Liver (tissue), 9 donors: ENCODE data around the gene HOXB9. TPM values are rescaled to one million over a fixed set of nuclear protein-coding genes. Genes with fewer than 3 reads are reported as not detected.

Experiments used
- DNase-seq: peaks from one replicate; pipeline ENCODE4 v3.0.0-alpha.2; 2017; ENCODE audit warnings: low spot score
- H3K27ac ChIP-seq, 2 donors: one replicate each; pipeline ENCODE4 v1.7.0; 2013; ENCODE audit warnings: inconsistent platforms in 2 of 2, low read length in 2 of 2, control low read depth in 1 of 2, low read depth in 1 of 2, mild to moderate bottlenecking in 1 of 2
- H3K27me3 ChIP-seq, 4 donors: one replicate each; pipeline versions ENCODE4 v1.6.1 to v1.7.0; 2013; ENCODE audit warnings: low read length in 3 of 4, inconsistent platforms in 1 of 4, mild to moderate bottlenecking in 1 of 4, moderate library complexity in 1 of 4; ENCODE audit not compliant: control insufficient read depth in 4 of 4, insufficient read depth in 4 of 4
- H3K36me3 ChIP-seq, 4 donors: one replicate each; pipeline versions ENCODE4 v1.6.1 to v1.7.0; 2013; ENCODE audit warnings: low read length in 3 of 4, mild to moderate bottlenecking in 3 of 4, low read depth in 1 of 4, moderate library complexity in 1 of 4; ENCODE audit not compliant: control insufficient read depth in 4 of 4, insufficient read depth in 3 of 4
- H3K4me1 ChIP-seq, 4 donors: one replicate each; pipeline versions ENCODE4 v1.6.1 to v1.7.0; 2013; ENCODE audit warnings: low read length in 3 of 4, mild to moderate bottlenecking in 3 of 4, moderate library complexity in 1 of 4; ENCODE audit not compliant: control insufficient read depth in 4 of 4, insufficient read depth in 4 of 4
- H3K4me3 ChIP-seq, 3 donors: one replicate each; pipeline versions ENCODE4 v1.6.1 to v1.7.0; 2013; ENCODE audit warnings: low read length in 3 of 3, control low read depth in 1 of 3, low read depth in 1 of 3, mild to moderate bottlenecking in 1 of 3
- H3K9ac ChIP-seq, 2 donors: one replicate each; pipeline ENCODE4 v1.7.0; 2013; ENCODE audit warnings: low read length in 2 of 2, mild to moderate bottlenecking in 2 of 2, moderate library complexity in 2 of 2, control low read depth in 1 of 2, low read depth in 1 of 2
- H3K9me3 ChIP-seq, 4 donors: one replicate each; pipeline versions ENCODE4 v1.6.1 to v1.7.0; 2013; ENCODE audit warnings: low read length in 3 of 4; ENCODE audit not compliant: control insufficient read depth in 4 of 4
- FOXA1 ChIP-seq: IDR thresholded peaks from 2 replicates; pipeline ENCODE4 v1.6.1; 2016; ENCODE audit warnings: antibody characterized with exemption
- GABPA ChIP-seq, 2 donors: IDR thresholded peaks in 1 of 2; conservative IDR thresholded peaks in 1 of 2; 2 replicates each; pipeline ENCODE4 v1.6.1; 2016; ENCODE audit warnings: antibody characterized with exemption in 2 of 2, mild to moderate bottlenecking in 1 of 2, moderate library complexity in 1 of 2
- HNF4A ChIP-seq, 2 donors: conservative IDR thresholded peaks; 2 replicates each; pipeline ENCODE4 v1.6.1; 2016; ENCODE audit warnings: antibody characterized with exemption in 2 of 2, mild to moderate bottlenecking in 2 of 2
- NR2F2 ChIP-seq: IDR thresholded peaks from 2 replicates; pipeline ENCODE4 v1.6.1; 2016; ENCODE audit warnings: antibody characterized with exemption
- SP1 ChIP-seq: IDR thresholded peaks from 2 replicates; pipeline ENCODE4 v1.6.1; 2018; ENCODE audit warnings: antibody characterized with exemption, mild to moderate bottlenecking
- WGBS: extraction: QIAGEN DNeasy Blood & Tissue Kit; methylation state at CpG from one replicate; pipeline ENCODE4 v1.1.7; 2013; 5-methylcytosine and 5-hydroxymethylcytosine counted together
- polyA plus RNA-seq, 2 donors: library from polyadenylated mRNA; stranded (reverse) in 1 of 2; unstranded in 1 of 2; fragments of 200-250 nt in 1 of 2; fragments of >200 nt in 1 of 2; fragmentation: Nextera tagmentation in 1 of 2; extraction: Ambion mirVana in 1 of 2; gene quantifications; one replicate each; pipeline versions ENCODE4 v1.2.1 to v1.2.3, GENCODE V29; 2013 to 2015
- total RNA-seq, 2 donors: library from RNA; depleted of rRNA; stranded (reverse); fragments of >200 nt; gene quantifications; one replicate each; pipeline ENCODE4 v1.2.3, GENCODE V29; 2014
- TF ChIP-seq, protein P1 (sequence below): IDR thresholded peaks from 2 replicates; pipeline ENCODE4 v1.6.1; 2016; ENCODE audit warnings: antibody characterized with exemption
- TF ChIP-seq, protein P2 (sequence below): IDR thresholded peaks from 2 replicates; pipeline ENCODE4 v1.6.1; 2016; ENCODE audit warnings: antibody characterized with exemption
- TF ChIP-seq, protein P3 (sequence below): IDR thresholded peaks from 2 replicates; pipeline ENCODE4 v1.6.1; 2016; ENCODE audit warnings: antibody characterized with exemption, mild to moderate bottlenecking
- TF ChIP-seq, protein P4 (sequence below): IDR thresholded peaks from 2 replicates; pipeline ENCODE4 v1.6.1; 2016; ENCODE audit warnings: antibody characterized with exemption
- TF ChIP-seq, protein P5 (sequence below): fragments of 150-350 bp; IDR thresholded peaks from 2 replicates; pipeline ENCODE4 v1.5.1; 2017; ENCODE audit warnings: improper control_type of control experiment, low read depth, low read length; ENCODE audit not compliant: missing input control
- donor health status: healthy.
- donor health status: healthy.
- donor health status: healthy.
- donor health status: healthy.
- donor health status: healthy.

The HOXB9 gene
- total and polyA plus RNA-seq, 4 donors, result not detected

DNA sequence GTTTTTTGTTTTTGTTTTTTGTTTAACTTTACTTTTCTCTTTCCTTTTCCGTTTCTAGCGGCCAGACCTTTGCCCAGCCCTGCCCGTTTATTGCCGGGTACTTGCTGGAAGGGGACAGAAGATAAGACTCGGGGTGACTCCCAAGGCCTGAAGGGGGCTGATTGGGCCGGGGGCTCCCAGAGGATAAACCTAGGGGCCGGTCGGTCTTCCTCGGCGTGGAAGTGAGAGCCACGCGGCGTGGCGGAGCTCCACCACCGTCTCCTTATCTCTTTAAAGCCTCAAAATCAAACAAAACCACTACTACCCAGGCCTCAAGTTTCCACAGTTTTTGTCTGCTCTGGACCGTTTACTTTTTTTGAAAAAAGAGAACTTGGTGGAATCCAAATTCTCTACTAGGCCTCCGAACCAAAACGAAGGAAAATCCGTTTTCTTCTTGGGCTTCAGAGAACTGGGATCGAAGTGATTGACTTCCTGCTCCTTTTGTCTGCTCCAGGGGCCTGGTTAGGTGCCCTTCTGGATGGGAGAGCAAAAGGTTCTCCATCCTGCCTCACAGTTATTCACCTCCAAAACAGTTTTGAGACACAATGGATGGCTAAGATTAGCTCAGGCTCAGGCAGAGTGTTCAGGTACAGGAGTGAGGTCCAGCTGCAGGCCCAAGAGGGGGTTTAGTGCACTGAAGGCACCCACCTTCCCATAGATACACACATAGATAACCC, 8.5 kb upstream of the HOXB9 start (continued):
- no peak for TF ChIP-seq GABPA (IDR thresholded peaks at IDR 0.05 in 1 of 2, conservative IDR thresholded peaks at IDR 0.05 in 1 of 2)
- TF ChIP-seq, protein P1, sequence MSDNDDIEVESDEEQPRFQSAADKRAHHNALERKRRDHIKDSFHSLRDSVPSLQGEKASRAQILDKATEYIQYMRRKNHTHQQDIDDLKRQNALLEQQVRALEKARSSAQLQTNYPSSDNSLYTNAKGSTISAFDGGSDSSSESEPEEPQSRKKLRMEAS, result no peak

DNA sequence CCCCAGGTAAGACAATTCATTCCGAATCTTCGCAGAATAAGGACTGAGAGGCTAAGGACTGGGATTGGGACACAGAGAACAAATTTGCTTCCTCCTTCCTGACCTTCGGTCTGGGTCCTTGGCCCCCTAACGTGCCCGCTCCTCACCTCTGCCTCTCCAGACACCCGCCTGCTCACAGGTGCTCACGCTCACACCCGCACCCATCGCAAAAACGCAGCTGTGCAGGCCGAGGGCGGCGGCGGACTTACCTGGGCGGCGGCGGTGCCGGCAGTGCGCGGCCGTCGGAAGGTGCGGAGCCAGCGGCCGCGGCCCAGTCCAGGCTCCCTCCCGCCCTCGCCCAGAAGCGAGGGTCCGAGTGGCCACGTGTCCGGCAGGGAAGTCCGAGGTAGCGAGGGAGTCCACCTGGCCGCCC, 7.1 kb upstream of the HOXB9 start:
- TF ChIP-seq, protein P2, sequence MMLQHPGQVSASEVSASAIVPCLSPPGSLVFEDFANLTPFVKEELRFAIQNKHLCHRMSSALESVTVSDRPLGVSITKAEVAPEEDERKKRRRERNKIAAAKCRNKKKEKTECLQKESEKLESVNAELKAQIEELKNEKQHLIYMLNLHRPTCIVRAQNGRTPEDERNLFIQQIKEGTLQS, result no peak
- TF ChIP-seq, protein P3, sequence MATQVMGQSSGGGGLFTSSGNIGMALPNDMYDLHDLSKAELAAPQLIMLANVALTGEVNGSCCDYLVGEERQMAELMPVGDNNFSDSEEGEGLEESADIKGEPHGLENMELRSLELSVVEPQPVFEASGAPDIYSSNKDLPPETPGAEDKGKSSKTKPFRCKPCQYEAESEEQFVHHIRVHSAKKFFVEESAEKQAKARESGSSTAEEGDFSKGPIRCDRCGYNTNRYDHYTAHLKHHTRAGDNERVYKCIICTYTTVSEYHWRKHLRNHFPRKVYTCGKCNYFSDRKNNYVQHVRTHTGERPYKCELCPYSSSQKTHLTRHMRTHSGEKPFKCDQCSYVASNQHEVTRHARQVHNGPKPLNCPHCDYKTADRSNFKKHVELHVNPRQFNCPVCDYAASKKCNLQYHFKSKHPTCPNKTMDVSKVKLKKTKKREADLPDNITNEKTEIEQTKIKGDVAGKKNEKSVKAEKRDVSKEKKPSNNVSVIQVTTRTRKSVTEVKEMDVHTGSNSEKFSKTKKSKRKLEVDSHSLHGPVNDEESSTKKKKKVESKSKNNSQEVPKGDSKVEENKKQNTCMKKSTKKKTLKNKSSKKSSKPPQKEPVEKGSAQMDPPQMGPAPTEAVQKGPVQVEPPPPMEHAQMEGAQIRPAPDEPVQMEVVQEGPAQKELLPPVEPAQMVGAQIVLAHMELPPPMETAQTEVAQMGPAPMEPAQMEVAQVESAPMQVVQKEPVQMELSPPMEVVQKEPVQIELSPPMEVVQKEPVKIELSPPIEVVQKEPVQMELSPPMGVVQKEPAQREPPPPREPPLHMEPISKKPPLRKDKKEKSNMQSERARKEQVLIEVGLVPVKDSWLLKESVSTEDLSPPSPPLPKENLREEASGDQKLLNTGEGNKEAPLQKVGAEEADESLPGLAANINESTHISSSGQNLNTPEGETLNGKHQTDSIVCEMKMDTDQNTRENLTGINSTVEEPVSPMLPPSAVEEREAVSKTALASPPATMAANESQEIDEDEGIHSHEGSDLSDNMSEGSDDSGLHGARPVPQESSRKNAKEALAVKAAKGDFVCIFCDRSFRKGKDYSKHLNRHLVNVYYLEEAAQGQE, result no peak
- TF ChIP-seq HNF4A (conservative IDR thresholded peaks at IDR 0.05) (no peak), NR2F2 (no peak), FOXA1 (no peak)
- TF ChIP-seq, protein P4, sequence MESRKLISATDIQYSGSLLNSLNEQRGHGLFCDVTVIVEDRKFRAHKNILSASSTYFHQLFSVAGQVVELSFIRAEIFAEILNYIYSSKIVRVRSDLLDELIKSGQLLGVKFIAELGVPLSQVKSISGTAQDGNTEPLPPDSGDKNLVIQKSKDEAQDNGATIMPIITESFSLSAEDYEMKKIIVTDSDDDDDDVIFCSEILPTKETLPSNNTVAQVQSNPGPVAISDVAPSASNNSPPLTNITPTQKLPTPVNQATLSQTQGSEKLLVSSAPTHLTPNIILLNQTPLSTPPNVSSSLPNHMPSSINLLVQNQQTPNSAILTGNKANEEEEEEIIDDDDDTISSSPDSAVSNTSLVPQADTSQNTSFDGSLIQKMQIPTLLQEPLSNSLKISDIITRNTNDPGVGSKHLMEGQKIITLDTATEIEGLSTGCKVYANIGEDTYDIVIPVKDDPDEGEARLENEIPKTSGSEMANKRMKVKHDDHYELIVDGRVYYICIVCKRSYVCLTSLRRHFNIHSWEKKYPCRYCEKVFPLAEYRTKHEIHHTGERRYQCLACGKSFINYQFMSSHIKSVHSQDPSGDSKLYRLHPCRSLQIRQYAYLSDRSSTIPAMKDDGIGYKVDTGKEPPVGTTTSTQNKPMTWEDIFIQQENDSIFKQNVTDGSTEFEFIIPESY, result no peak
- TF ChIP-seq, protein P1, result no peak
- 17% methylated on average over 35 of the region's 35 CpGs for WGBS
- no peak overlapping the region for H3K27ac ChIP-seq
- DNase-seq, result no peak
- H3K36me3 ChIP-seq, result no peaks in the 10 kb centered on the region
- peaks cover 0 to 3% (median 0%) of the 10 kb centered on the region in 4 donors for H3K4me1 ChIP-seq
- H3K9ac ChIP-seq, result no peak overlapping the region
- H3K9me3 ChIP-seq, result no peaks in the 10 kb centered on the region
- H3K27me3 ChIP-seq, result peaks cover 17 to 56% (median 39%) of the 10 kb centered on the region in 4 donors
- H3K4me3 ChIP-seq, result no peak overlapping the region

DNA sequence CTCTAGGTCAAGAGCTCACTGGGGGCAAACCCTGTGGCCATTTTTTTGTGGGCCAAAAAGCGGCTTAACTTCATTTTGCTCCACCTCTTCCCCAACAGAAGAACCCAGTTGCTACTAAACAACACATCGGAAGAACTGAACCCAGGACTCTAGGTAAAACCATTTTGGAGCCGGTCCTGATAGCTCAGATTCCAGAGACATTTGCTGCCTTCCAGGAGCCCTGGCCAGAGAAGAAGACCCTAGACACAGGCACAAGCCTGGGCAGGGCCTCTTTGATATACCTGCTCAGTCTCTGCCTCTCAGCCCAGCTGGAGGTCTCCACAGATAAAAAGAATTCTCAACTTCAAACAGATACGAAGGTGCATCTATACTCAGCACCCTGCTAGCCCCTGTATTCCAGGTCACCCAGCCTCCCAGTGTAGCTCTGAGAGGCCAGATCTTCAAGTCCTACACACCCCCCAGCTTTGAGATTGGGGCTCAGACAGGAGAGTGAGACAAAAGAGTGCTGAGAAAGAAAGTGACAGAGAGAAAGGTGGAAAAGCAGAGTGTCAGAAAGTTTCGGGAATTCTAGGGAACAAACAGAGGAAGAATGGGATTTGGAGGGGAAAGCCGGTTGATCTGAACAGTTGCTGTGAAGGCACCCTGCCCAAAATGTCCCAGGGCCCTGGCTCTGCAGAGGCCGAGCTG, 6.6 kb upstream of the HOXB9 start:
- H3K4me3 ChIP-seq, result no peak overlapping the region
- WGBS, result 30% methylated on average over 7 of the region's 7 CpGs
- H3K27me3 ChIP-seq, result peaks cover 17 to 59% (median 41%) of the 10 kb centered on the region in 4 donors
- H3K36me3 ChIP-seq, result no peaks in the 10 kb centered on the region
- H3K4me1 ChIP-seq, result peaks cover 0 to 3% (median 0%) of the 10 kb centered on the region in 4 donors
- no peak overlapping the region for H3K27ac ChIP-seq
- H3K9ac ChIP-seq, result no peak overlapping the region
- no peaks in the 10 kb centered on the region for H3K9me3 ChIP-seq
- no peak for DNase-seq
- TF ChIP-seq, protein P1, result no peak
- TF ChIP-seq FOXA1 (no peak), NR2F2 (no peak), SP1 (no peak)
- TF ChIP-seq, protein P5, sequence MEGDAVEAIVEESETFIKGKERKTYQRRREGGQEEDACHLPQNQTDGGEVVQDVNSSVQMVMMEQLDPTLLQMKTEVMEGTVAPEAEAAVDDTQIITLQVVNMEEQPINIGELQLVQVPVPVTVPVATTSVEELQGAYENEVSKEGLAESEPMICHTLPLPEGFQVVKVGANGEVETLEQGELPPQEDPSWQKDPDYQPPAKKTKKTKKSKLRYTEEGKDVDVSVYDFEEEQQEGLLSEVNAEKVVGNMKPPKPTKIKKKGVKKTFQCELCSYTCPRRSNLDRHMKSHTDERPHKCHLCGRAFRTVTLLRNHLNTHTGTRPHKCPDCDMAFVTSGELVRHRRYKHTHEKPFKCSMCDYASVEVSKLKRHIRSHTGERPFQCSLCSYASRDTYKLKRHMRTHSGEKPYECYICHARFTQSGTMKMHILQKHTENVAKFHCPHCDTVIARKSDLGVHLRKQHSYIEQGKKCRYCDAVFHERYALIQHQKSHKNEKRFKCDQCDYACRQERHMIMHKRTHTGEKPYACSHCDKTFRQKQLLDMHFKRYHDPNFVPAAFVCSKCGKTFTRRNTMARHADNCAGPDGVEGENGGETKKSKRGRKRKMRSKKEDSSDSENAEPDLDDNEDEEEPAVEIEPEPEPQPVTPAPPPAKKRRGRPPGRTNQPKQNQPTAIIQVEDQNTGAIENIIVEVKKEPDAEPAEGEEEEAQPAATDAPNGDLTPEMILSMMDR, result no peak
